H1 (cell line): ENCODE results near the gene CTNNBL1. TPM values are rescaled to one million over a fixed set of nuclear protein-coding genes. Genes with fewer than 3 reads are reported as not detected.

Experiments
- GABPA ChIP-seq: IDR thresholded peaks from 2 replicates; pipeline ENCODE4 v1.6.1; 2011; ENCODE audit warnings: mild to moderate bottlenecking, low read length, moderate library complexity, borderline replicate concordance; ENCODE audit not compliant: insufficient read depth
- KDM4A ChIP-seq: IDR thresholded peaks from one replicate; pipeline ENCODE4 v1.7.1; 2012; ENCODE audit warnings: low read depth, mild to moderate bottlenecking, moderate library complexity, low read length, inconsistent platforms; ENCODE audit not compliant: severe bottlenecking
- RXRA ChIP-seq: IDR thresholded peaks from 2 replicates; pipeline ENCODE4 v1.6.1; 2011; ENCODE audit warnings: low read depth, mild to moderate bottlenecking, low read length, moderate library complexity; ENCODE audit not compliant: insufficient read depth
- TAF1 ChIP-seq: IDR thresholded peaks from 2 replicates; pipeline ENCODE4 v1.6.1; 2011; ENCODE audit warnings: mild to moderate bottlenecking, low read depth, low read length
- polyA plus RNA-seq, 7 experiments: library from polyadenylated mRNA; depleted of rRNA in 3 of 7; stranded (reverse) in 5 of 7; unstranded in 2 of 7; fragments of >200 nt in 5 of 7; fragments of 200-250 nt in 2 of 7; gene quantifications; 1 replicate in 5 of 7; 2 replicates in 1 of 7; 4 replicates in 1 of 7; pipeline versions ENCODE4 v1.2.1 to v1.2.3, GENCODE V29; 2011 to 2013; ENCODE audit warnings: missing spikeins in 2 of 7, mixed read lengths in 2 of 7
- total RNA-seq: library from RNA; stranded (reverse); fragmentation: NEBNext Ultra II Directional; extraction: Animal tissue kit (Norgen Biotek cat#: 25700); gene quantifications from 2 replicates; pipeline ENCODE4 v1.2.1, GENCODE V29; 2021

CTNNBL1 gene
- total and polyA plus RNA-seq, 2 of the 8 experiments (the other 6 are each of a cell fraction or from before 2014, with no cell fraction given) = 19.6 to 81.6 TPM

- TF ChIP-seq KDM4A (no peak), TAF1 (no peak), GABPA (no peak), RXRA (no peak)
- TF ChIP-seq, all 59 proteins: peak for 0
Measured at GRCh38 chr20:37921341-37921929, 227.6 kb downstream of the CTNNBL1 start (continued).

Other genes with a start within 250 kb of the CTNNBL1 start
- gene NNAT, start 172.8 kb upstream of the CTNNBL1 start, total RNA-seq = 66.8 and 71.5 TPM in 2 replicates
- gene NNAT, start 172.8 kb upstream of the CTNNBL1 start, polyA plus RNA-seq (2011; rRNA removed) = 175 and 184 TPM in 2 replicates
- gene BLCAP, start 166.2 kb upstream of the CTNNBL1 start, total RNA-seq = 51.1 and 60.3 TPM in 2 replicates
- gene BLCAP, start 166.2 kb upstream of the CTNNBL1 start, polyA plus RNA-seq (2011; rRNA removed) = 69.2 and 72.2 TPM in 2 replicates
- gene VSTM2L, start 209.1 kb downstream of the CTNNBL1 start, total RNA-seq = 1.3 and 1.6 TPM in 2 replicates
- 2.6 and 3.2 TPM in 2 replicates for gene VSTM2L, start 209.1 kb downstream of the CTNNBL1 start, polyA plus RNA-seq (2011; rRNA removed)